Activated CD8-positive, alpha-beta memory T cell treated with anti-CD3 and anti-CD28 coated beads, Interleukin-2, amount 50 U/mL, for 1 hour (primary cell): ENCODE measurements around the gene COMT.

Experiments
- DNase-seq: peaks from one replicate; pipeline ENCODE4 v3.0.0-alpha.2; 2020; ENCODE audit errors: extremely low read depth

Gene COMT

DNA sequence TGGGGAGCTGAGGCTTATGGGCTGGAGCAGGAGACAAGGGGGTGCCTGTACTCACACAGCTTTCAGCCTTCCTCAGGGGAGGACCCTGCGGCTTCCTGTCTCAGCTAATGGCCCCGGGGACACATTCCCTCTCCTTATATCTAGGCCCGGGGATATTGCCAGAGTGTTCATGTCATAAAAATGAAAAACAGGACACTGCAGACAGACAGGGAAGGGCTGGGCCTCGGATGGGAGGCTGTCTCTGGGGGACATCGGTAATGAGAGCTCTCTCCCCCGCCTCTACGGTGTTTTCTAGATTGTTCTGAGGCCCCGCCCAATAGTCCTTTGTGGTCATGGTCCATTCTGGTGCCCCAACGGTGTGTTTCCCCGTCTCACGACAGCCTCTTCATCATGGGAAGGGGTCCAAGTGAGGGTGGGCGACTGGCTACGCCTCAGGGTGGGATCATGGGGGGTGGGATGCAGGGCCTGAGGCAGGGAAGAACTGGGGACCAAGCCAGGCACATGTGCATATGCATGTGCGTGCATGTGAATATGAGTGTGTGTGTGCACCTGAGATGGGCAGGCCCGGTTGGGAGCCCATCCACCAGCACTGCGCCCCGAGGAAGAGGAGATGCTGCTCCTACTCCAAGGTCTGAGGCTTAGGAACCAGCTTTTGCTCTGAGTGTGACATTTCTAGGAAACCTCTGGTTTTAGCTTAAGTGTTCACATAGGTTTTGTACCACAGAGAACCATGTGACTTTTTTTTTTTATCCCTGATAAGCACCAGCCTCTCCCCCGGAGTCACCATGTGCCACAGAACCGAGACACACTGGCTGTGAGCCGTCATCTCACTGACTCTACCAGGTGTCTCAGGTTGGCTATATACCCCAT lies 69.8 kb downstream of the COMT start:
- DNase-seq: no peak

DNA sequence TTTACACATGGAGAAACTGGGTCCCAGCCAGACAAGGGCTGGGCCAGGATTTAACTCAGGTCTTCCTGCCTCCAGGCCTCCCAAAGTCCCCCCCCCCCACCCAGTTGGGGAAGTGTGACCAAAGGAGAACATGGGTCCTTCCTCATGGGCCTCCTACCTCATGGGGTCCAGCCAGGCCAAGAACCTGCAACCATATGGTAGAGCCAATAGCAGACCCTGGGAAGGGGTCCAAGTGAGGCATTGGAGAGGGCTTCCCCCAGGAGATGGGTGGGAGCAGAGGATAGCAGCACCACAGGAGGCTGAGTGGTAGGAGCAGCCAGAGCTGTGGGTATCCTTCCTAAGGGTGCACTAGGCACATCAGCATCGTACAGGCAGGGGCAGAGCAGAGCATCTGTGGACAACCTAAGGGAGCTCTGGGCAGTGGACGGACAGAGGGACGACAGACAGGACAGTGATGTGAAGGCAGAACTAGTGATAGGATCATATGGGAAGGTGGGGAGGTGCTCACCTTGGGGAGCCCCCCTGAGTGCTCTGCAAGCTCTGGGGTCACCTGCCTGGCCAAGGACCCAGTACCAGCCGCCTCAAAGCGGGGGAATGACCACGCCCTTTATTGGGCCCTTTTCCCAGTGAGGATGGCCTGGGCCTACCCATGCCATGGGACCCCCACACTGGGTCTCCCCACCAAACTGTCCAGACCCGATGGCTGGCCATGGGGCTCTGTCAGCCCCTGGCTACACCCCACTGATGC lies 70.6 kb downstream of the COMT start:
- no peak for DNase-seq

DNA sequence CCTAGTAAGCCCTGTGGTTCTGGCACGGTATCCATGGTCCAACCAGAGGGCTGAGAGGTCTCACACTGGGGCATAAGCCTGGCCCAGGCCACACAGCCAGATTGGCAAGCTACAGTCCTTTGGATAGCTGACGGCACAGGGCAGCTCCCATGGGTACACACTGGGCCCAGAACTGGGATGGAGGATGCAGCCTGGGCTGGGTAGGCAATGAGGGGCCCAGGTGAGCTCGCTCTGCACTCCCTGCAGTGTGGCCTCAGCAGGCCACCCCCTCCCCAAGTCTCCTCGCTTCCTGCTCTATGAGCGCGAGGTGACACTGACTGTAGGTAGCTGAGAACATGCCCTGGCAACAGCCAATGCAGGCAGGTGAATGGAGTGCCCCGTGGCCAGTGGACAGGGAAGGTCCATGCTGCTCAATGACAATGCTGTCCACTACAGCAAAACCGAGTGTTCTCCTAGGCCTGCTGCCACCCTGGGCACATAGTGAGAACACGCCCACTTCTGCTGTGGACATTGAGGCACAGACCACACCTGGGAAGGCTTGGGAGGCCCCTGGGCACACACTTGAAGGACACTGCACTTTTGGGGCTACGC lies 71.3 kb downstream of the COMT start:
- no peak for DNase-seq

DNA sequence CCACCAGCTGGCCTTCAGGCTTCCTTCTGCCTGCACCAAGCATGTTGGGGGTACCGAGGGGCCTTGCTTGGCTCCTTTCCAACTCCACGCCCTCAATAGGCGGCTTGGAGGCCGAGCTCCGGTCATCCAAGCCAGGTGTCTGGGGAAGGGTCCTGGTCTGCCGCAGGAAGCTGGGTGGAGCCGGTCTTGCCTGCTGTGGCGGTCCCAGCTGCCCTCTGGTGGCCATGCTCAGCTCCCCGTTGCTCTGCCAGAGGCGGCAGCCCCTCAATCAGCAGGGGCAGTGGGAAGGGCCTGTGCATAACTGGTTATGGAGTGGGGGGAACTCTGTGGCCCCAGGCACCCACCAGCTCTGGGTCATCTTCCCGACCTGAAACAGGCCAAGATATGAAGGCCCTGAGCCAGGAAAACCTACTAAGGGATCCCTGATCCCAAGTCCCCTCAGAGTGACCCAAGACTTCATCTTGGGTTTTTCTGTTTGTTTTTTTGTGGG lies 71.9 kb downstream of the COMT start:
- no peak for DNase-seq

DNA sequence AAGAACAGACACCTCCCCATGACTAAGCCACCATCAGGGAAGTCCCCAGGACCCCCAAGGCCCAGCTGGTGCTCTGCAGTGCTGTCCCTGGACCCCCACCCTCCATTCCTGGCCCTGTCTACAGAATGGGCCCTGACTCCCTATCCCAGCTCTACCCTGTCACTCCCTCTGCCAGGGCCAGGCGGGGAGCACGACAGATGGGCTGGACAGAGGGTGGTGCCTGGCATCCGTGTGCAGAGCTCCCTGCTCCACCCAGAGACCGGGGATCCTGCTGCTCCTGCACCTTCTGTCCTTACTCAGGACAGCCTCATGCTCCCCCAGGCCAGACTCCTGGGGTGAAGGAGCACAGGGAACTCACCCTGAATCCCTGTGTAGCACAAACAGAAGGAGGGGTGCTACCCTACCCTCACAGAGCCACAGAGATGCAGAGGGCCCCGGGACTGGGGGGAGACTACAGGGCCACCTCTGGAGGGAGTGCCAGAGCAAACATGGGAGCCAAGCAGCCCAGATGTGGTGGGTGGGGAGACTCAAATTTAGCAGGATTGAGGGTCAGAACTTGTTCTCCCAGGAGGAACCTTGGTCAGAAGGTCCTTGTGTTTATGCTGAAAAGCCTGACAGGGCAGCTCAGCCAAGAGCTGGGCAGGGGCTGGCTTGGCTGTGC lies 73.1 kb downstream of the COMT start:
- DNase-seq: no peak

DNA sequence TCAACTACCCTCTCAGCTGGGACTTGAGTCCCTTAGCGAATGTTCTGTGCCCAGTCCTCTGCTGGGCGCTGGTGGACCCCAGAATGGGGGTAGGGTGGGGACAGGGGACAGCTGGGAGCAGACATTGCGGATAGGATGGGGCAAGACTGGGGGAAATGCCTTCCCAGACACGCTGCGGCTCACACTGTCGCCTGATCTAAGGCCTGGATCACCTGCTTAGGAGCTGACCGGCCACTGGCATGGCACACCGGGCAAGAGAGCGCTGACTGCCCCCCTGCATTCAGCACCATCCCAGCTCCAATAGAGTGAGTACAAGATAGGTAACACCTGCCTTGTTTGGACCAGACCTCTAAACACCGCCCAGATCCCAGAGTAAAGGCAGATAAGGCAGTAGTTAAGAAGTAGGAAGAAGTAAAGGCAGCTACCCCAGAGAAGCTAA lies 73.6 kb downstream of the COMT start:
- DNase-seq: no peak

DNA sequence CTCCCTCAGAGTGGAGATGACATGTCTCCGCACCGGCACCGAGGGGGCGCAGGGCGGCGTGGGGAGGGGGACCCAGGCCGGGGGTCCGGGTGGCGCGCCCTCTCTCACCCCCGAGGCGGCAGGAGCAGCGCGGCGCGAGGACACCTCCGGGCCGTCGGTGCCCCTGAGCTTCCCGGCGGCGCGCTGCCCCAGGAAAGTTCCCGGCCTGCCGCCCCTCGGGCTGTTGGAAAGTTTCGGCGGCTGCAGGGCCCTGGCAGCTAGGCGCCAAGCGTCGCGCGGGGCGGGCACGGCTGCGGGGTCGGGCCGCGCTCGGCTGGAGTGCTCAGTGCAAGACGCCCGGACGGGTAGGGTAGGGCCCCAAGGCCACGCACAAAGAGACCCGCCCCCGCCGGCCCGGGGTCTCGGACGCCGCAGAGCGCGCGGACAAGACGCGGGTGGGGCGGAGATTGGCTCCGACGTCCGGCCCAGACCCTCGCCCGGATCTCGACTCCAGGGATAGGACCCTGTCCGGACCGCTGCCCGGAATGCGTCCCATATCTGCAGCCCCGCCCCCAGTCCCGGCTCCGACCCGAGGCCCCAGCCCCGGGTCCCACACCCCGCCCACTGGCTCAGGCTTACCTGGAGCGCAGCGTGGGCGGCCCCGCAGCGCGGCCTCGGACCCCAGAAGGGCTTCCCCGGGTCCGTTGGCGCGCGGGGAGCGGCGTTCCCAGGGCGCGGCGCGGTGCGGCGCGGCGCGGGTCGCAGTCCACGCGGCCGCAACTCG lies 74.6 kb downstream of the COMT start:
- no peak for DNase-seq

DNA sequence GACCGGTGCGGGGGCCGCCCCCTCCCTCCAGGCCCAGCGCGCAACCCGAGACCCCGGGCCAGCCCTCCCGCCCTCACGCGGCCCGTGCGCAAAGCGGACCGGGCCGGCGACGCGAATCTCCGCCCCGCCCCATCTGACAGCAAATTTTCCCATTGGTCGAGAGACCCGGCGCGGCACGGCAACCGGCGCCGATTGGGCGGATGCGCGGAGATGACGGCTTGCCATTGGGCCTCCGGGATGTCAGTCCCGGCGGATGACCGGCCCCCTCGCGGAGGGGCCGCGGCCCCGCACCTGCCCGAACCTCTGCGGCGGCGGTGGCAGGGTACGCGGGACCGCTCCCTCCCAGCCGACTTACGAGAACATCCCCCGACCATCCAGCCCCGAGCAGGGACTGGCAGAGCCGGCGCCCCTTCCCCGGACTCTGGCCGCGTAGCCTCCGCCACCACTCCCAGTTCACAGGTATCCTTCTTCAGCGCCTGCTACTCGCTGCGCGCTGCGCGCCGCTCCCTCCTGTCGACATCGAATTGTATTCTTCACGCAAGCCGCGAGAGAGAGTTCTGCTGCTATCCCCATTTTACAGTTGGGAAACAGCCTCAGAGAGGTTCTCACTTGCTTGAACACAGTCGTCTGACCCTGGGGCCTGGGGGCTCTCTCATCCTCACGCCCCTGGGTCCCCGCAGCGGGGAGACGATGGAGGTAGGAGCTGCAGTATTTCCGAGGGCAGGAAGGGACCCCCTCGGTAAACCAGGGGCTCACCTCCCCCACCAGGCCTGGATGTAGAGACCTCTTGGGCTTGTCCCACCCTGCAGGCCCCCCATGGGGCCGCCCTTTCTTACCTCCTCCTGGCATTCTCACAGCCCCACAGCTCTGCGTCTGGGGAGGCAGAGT lies 75.4 kb downstream of the COMT start, which contains the start of gene ARVCF:
ARVCF (minus strand) TSS at position 90 of the 888 bp plus-strand sequence. CDS start 26,029 bp downstream, outside the sequence.
- DNase-seq: peak; percentile 61

DNA sequence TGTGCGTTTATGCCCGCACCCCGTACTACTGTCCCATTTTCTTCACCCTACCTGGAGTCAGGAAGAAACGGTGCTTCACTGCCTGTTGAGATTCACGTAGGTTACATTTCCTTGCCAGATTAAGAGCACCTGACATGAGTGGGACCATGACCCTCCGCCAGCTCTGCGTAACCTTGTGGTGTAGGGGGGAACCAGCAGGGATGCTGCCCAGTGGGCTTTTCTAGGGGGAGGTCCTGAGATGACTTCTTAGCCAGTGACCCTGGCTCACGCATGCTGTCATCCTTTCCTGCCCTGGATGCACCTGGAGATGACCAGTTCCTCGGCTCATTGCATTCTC lies 76.0 kb downstream of the COMT start:
- no peak for DNase-seq

DNA sequence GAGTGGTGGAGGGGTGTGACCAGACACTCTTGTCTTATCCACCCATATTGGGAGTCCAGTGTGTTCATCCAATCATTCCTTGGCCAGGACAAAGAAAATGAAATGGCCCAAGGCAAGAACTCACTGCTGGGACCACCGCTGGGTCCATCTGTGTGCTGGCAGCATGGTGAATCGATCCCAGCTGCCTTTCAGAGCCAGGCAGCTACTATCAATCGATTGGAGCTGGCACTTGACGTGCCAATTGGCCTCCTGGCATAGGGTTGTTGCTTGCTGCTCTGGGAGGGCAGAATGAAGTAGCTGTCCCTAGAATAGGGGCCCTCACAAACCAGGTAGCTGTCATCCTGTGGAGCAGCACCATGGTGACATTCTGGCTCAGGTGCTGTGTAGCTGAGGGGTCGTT lies 76.4 kb downstream of the COMT start:
- DNase-seq: no peak
